GM12801 (cell line): ENCODE measurements around the gene ARFGAP1.

Experiments used
- CTCF ChIP-seq: IDR thresholded peaks from one replicate; pipeline ENCODE4 v1.5.1; 2011; ENCODE audit warnings: control low read depth; ENCODE audit not compliant: insufficient read length; ENCODE audit errors: extremely low read depth

ARFGAP1 gene

DNA sequence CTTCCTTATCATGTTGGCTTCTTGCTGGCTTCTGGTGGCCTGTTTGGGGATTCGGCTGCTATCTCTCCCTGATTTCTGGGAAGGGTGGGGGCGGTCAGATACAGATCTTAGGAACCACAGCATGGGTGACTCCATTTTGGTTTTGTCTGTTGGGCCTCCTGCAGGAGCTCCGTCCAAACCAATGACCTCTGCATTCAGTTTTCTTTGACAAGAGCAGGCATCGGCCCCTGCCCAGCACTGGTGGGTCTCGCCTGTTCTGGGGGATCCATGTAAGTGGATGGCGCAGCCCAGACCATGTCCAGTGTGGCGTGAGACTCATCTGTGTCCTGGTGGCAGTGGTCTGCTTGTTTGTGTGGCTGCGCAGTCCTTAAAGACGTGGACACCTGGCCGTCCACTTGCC lies 8.6 kb upstream of the ARFGAP1 start:
- TF ChIP-seq CTCF = no peak

DNA sequence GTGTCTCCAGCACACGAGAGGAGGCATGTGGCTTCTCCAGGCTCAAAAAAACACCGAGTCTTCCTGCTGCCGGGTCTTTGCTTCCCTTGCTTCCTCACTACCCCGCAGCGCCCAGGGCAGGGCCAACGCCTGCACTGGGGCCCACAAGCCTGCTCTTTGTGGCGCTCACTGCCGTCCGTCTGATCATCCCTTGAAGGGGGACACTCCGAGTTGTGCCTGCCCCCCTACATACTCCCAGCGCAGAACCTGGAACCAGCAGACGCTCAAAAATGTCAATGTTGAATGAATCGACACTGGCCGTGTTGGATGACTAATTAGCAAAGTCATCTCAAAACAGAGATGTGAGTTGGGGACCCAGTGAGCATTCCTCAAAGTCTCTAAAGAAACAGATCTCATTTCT lies 8.1 kb upstream of the ARFGAP1 start:
- no peak for TF ChIP-seq CTCF

DNA sequence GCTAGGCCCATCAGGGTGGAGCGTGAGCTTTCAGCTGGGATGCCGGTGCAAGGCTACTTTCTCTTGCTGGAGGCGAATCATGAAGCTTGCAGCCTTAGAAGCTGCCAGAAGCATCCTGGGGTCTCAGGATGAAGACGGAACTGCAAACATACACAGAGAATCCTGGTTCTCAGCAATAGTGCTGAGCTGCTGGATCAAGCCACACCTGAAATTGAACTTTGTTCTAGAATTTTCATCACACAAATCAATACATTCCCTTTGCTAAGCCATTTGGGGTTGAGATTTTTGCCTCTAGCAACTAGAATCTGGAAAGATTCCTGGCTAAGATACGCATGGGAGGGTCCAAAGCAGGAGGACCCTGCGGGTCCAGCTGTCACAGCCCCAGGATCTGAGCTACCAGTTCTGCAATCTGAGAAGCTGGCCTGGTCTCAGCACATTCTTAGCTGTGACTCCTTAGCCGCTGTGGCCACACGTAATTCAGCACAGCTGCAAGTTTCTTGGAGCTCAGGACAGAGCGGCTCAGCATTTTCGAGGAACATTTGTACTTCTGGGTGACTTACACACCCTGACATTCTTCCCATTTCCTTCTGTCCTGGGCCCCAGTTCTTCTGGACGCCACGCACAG lies 6.6 kb upstream of the ARFGAP1 start:
- no peak for TF ChIP-seq CTCF

- TF ChIP-seq CTCF = no peak
These were observed 4.9 kb upstream of the ARFGAP1 start for GRCh38 chr20:63267691-63268090.

DNA sequence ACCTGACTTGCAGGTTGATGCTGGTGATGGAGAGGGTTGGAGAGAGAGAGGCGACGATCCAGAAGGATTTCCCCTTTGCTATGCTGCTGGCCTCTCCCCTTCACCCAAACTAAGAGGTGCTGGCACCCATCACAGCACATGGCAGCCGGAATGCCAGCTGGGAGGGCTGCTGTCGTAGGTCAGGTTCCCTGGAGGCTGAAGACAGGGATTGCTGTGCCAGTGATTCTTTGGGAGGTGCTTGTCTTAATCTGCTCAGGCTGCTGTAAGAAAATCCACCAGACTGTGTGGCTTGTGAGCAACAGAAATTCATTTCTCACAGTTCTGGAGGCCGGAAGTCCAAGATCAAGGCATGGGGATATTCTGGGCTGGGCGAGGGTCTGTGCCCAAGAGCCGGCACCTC lies 4.4 kb upstream of the ARFGAP1 start:
- TF ChIP-seq CTCF = no peak

DNA sequence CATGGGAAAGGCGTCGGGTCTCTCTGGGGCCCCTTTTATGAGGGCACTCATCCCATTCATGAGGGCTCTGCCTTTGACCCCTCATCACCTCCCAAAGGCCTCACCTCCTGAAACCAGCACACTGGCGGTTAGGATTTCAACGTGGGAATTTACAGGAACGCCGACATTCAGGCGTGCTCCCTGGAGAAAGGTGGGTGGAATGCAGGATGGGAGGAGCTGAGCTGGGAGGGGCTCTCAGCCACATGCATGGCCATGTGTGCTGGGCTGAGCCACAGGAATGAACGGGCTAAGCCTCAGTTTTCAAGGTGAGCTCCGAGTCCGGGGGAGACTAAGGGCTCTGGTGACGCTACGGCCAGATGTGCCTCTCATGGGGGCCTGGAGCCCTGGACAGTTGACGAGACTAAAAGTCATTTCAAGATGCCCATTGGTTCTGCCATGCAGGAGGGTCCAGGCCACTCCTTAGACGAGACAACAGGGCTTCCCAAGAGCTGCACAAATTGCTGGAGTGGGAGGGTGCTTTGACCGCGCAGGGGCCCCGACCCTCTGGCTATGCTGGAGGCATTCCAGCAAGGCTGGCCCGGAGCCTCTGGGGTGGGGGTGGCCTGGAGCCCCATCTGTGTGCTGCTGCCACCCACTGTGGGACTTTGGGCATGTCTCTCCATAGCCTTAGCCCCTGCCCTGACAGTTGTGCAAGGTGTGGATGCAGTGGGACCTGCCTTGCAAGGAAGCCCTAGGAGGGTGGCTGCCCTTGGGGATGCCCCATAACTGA lies 3.8 kb upstream of the ARFGAP1 start:
- no peak for TF ChIP-seq CTCF

GRCh38 chr20:63269724-63270123 lies 2.9 kb upstream of the ARFGAP1 start:
- no peak for TF ChIP-seq CTCF
